ENCODE data around the gene REG3G. TPM values are rescaled to one million over a fixed set of nuclear protein-coding genes. Genes with fewer than 3 reads are reported as not detected.

The REG3G gene
- total RNA-seq, 1 experiment from 2014 or later = not detected

DNA sequence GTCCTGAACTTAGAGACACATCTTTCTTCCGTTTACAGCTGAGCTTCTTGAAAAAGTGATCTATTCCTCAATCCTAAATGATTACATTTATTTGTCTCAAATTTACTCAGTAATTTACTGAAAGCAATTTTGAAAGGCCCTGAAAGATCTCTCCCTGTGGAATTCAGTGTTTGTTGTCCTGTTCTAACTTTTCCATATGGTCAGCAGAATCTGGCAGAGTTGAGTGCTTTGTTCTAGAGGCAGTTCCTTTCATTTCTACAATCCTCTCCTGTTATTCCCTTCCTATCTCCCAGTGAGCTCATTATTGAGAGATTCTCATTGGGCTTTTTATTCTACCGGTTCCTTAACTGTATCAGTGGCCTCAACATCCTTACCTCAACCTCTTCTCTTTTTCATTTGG, 36.5 kb upstream of the REG3G start:
- no peaks in the 10 kb centered on the region for H3K27me3 ChIP-seq (replicated peaks; ENCODE audit: insufficient read depth, low read depth, low read length, poor library complexity)
- no peaks in the 10 kb centered on the region for H3K36me3 ChIP-seq (ENCODE audit: insufficient read depth, low read length, poor library complexity, severe bottlenecking)
- H3K4me3 ChIP-seq (ENCODE audit: low read depth, low read length, poor library complexity, severe bottlenecking) = no peak overlapping the region
- no peak overlapping the region for H3K27ac ChIP-seq (ENCODE audit: low read depth, low read length, poor library complexity, severe bottlenecking)
- no peak for DNase-seq (ENCODE audit: low spot score)
- no TSS peak for BruUV-seq (replicated peaks)
- POLR2A ChIA-PET (ENCODE audit: low non-redundant PET) = no interaction called here
- CTCF ChIA-PET = interaction anchor here (1.0 kb wide), 1 partner anchor 10 kb away, joined by 3 read pairs; no protein-coding TSS in a partner anchor
- no peaks in the 10 kb centered on the region for H3K9me3 ChIP-seq (ENCODE audit: low read depth, low read length, poor library complexity, severe bottlenecking)
- TF ChIP-seq, protein P1, sequence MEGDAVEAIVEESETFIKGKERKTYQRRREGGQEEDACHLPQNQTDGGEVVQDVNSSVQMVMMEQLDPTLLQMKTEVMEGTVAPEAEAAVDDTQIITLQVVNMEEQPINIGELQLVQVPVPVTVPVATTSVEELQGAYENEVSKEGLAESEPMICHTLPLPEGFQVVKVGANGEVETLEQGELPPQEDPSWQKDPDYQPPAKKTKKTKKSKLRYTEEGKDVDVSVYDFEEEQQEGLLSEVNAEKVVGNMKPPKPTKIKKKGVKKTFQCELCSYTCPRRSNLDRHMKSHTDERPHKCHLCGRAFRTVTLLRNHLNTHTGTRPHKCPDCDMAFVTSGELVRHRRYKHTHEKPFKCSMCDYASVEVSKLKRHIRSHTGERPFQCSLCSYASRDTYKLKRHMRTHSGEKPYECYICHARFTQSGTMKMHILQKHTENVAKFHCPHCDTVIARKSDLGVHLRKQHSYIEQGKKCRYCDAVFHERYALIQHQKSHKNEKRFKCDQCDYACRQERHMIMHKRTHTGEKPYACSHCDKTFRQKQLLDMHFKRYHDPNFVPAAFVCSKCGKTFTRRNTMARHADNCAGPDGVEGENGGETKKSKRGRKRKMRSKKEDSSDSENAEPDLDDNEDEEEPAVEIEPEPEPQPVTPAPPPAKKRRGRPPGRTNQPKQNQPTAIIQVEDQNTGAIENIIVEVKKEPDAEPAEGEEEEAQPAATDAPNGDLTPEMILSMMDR (conservative IDR thresholded peaks at IDR 0.05; ENCODE audit: low read depth, low read length) = no peak
- no peak for TF ChIP-seq EZH2 (IDR thresholded peaks at IDR 0.05; ENCODE audit: borderline replicate concordance, low read depth, low read length, poor library complexity, severe bottlenecking)
- no peaks in the 10 kb centered on the region for H3K4me1 ChIP-seq (ENCODE audit: insufficient read depth, low read length, poor library complexity, severe bottlenecking)
- intact Hi-C loops (cut with micrococcal nuclease; ENCODE audit: unreplicated experiment) = no loop called here

GRCh38 chr2:78992451-78992806, 33.1 kb upstream of the REG3G start:
- Histone ChIP-seq H3K27me3 (replicated peaks; ENCODE audit: insufficient read depth, low read depth, low read length, poor library complexity) (no peaks in the 10 kb centered on the region), H3K4me1 (ENCODE audit: insufficient read depth, low read length, poor library complexity, severe bottlenecking) (no peaks in the 10 kb centered on the region), H3K9me3 (ENCODE audit: low read depth, low read length, poor library complexity, severe bottlenecking) (no peaks in the 10 kb centered on the region), H3K36me3 (ENCODE audit: insufficient read depth, low read length, poor library complexity, severe bottlenecking) (no peaks in the 10 kb centered on the region), H3K27ac (ENCODE audit: low read depth, low read length, poor library complexity, severe bottlenecking) (no peak overlapping the region), H3K4me3 (ENCODE audit: low read depth, low read length, poor library complexity, severe bottlenecking) (peak overlapping the region; percentile 31)
- POLR2A ChIA-PET (ENCODE audit: low non-redundant PET) = no interaction called here
- BruUV-seq (replicated peaks) = no TSS peak
- TF ChIP-seq, protein P1 (conservative IDR thresholded peaks at IDR 0.05; ENCODE audit: low read depth, low read length) = peak; percentile 49
- TF ChIP-seq EZH2 (IDR thresholded peaks at IDR 0.05; ENCODE audit: borderline replicate concordance, low read depth, low read length, poor library complexity, severe bottlenecking) = no peak
- intact Hi-C loops (cut with micrococcal nuclease; ENCODE audit: unreplicated experiment) = no loop called here
- CTCF ChIA-PET = no interaction called here
- peak; percentile 51 for DNase-seq (ENCODE audit: low spot score)

DNA sequence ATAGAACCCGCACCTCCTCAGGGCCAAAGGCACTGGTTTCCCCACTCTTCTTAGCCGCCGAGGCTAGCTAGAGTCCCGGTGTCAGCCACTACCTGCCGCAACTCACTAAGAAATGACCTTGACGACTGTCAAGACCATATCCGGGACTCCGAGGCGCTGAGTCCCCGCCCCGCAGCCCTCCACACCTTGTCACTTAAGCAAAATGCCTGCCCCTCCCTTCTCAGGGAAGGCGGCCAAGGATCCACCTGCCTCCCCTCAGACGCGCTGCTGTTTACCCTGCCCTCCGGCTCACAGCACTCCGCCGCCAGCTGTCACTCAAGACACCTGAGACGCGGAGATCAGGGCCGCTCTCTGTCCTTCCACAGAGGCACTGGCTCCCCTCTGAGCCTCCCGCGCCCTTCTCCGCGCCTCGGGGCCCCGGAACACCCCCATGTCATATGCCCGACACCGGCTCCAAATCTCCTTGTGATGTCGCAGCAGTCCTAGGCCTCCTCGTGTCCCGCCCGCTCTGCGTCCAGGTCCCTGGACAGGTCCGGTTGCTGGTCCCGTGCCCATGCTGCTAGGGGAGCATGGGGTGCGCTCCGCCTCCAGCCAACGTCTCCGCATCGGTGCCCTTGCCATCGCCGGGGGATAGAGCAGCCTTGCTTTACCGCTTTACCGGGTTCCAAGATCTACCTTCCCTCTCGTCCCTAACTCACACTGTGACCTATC, 32.5 kb upstream of the REG3G start:
- Histone ChIP-seq H3K4me1 (ENCODE audit: insufficient read depth, low read length, poor library complexity, severe bottlenecking) (no peaks in the 10 kb centered on the region), H3K27me3 (replicated peaks; ENCODE audit: insufficient read depth, low read depth, low read length, poor library complexity) (no peaks in the 10 kb centered on the region), H3K36me3 (ENCODE audit: insufficient read depth, low read length, poor library complexity, severe bottlenecking) (no peaks in the 10 kb centered on the region), H3K4me3 (ENCODE audit: low read depth, low read length, poor library complexity, severe bottlenecking) (peak overlapping the region; percentile 31), H3K27ac (ENCODE audit: low read depth, low read length, poor library complexity, severe bottlenecking) (no peak overlapping the region), H3K9me3 (ENCODE audit: low read depth, low read length, poor library complexity, severe bottlenecking) (no peaks in the 10 kb centered on the region)
- CTCF ChIA-PET = no interaction called here
- DNase-seq (ENCODE audit: low spot score) = no peak
- intact Hi-C loops (cut with micrococcal nuclease; ENCODE audit: unreplicated experiment) = no loop called here
- no TSS peak for BruUV-seq (replicated peaks)
- TF ChIP-seq, protein P1 (conservative IDR thresholded peaks at IDR 0.05; ENCODE audit: low read depth, low read length) = no peak
- TF ChIP-seq EZH2 (IDR thresholded peaks at IDR 0.05; ENCODE audit: borderline replicate concordance, low read depth, low read length, poor library complexity, severe bottlenecking) = no peak
- POLR2A ChIA-PET (ENCODE audit: low non-redundant PET) = no interaction called here

Measured in A673 (cell line).